B cell (primary cell): ENCODE data around the gene TEX35. TPM values are rescaled to one million over a fixed set of nuclear protein-coding genes. Genes with fewer than 3 reads are reported as not detected.

Experiments
- ATAC-seq: fragments of 200-7000 bp; cut with Tn5 transposase; one replicate; pipeline ENCODE4 v1.10.0; 2021; ENCODE audit warnings: low read depth, mild to moderate bottlenecking, moderate number of reproducible peaks, moderate library complexity
- CTCF ChIA-PET: fragments of 350-600 bp; sonication (Branson Sonifier 250); formaldehyde crosslinking; loops from one replicate; lab custom pipeline; 2021; ENCODE audit warnings: antibody characterized with exemption, inconsistent platforms; lab: Charles Lee
- POLR2A ChIA-PET: fragments of 350-600 bp; sonication (Branson Sonifier 250); formaldehyde crosslinking; loops from one replicate; lab custom pipeline; 2021; ENCODE audit warnings: antibody characterized with exemption; lab: Charles Lee
- DNase-seq: peaks from one replicate; pipeline ENCODE4 v3.0.0; 2013
- H2AFZ ChIP-seq: 2 replicates; pipeline ENCODE4 v1.6.1; 2012; ENCODE audit warnings: mild to moderate bottlenecking, low read depth, low read length; ENCODE audit not compliant: insufficient read depth, poor library complexity, severe bottlenecking
- H3K27ac ChIP-seq, 2 donors: 1 replicate in 1 of 2; 2 replicates in 1 of 2; pipeline ENCODE4 v1.5.1; 2012 to 2013; ENCODE audit warnings: low read length in 2 of 2, mild to moderate bottlenecking in 2 of 2, moderate library complexity in 1 of 2
- H3K27me3 ChIP-seq, 4 experiments: fragments of 200-600 bp in 1 of 4; sonication (generic) in 1 of 4; replicated peaks in 1 of 4; 1 replicate in 2 of 4; 2 replicates in 2 of 4; pipeline versions ENCODE4 v1.6.1 to v1.7.0; 2013 to 2016; ENCODE audit warnings: low read length in 3 of 4, mild to moderate bottlenecking in 2 of 4, mixed read lengths in 1 of 4, moderate library complexity in 1 of 4; ENCODE audit not compliant: insufficient read depth in 4 of 4, control insufficient read depth in 3 of 4; ENCODE audit errors: control extremely low read depth in 1 of 4
- H3K36me3 ChIP-seq, 2 experiments: replicated peaks in 1 of 2; 1 replicate in 1 of 2; 2 replicates in 1 of 2; pipeline versions ENCODE4 v1.6.1 to v1.7.1; 2013; ENCODE audit warnings: low read length in 1 of 2; ENCODE audit not compliant: insufficient read depth in 2 of 2, control insufficient read depth in 1 of 2; ENCODE audit errors: control extremely low read depth in 1 of 2, extremely low read depth in 1 of 2
- H3K4me1 ChIP-seq, 2 donors: fragments of 200-600 bp in 1 of 2; sonication (generic) in 1 of 2; 1 replicate in 1 of 2; 2 replicates in 1 of 2; pipeline versions ENCODE4 v1.5.1 to v1.6.1; 2013 to 2017; ENCODE audit warnings: low read length in 2 of 2; ENCODE audit not compliant: control insufficient read depth in 2 of 2, insufficient read depth in 2 of 2
- H3K4me2 ChIP-seq: replicated peaks from 2 replicates; pipeline ENCODE3; 2012; ENCODE audit warnings: mild to moderate bottlenecking, low read depth, low read length; ENCODE audit not compliant: poor library complexity, severe bottlenecking
- H3K4me3 ChIP-seq, 5 experiments: fragments of 200-600 bp in 1 of 5; sonication (generic) in 1 of 5; 1 replicate in 3 of 5; 2 replicates in 2 of 5; pipeline versions ENCODE4 v1.5.1 to v1.7.0; 2011 to 2016; ENCODE audit warnings: low read length in 4 of 5, mild to moderate bottlenecking in 4 of 5, low read depth in 2 of 5, control low read depth in 1 of 5, moderate library complexity in 1 of 5; ENCODE audit not compliant: insufficient read depth in 1 of 5; ENCODE audit errors: control extremely low read depth in 1 of 5, extremely low read depth in 1 of 5
- H3K79me2 ChIP-seq: fragments of 200-600 bp; sonication (generic); one replicate; pipeline ENCODE4 v1.6.0; 2016; ENCODE audit warnings: low read length; ENCODE audit not compliant: control insufficient read depth, insufficient read depth
- H3K9ac ChIP-seq: fragments of 200-600 bp; sonication (generic); 2 replicates; pipeline ENCODE4 v1.6.1; 2017; ENCODE audit warnings: mild to moderate bottlenecking, low read length, moderate library complexity
- H3K9me3 ChIP-seq, 3 donors: one replicate each; pipeline versions ENCODE4 v1.6.1 to v1.7.1; 2013; ENCODE audit warnings: low read length in 2 of 3; ENCODE audit not compliant: control insufficient read depth in 2 of 3, insufficient read depth in 1 of 3; ENCODE audit errors: control extremely low read depth in 1 of 3
- H4K20me1 ChIP-seq: 2 replicates; pipeline ENCODE4 v1.6.0; 2012; ENCODE audit warnings: mild to moderate bottlenecking, low read length; ENCODE audit not compliant: insufficient read depth, control insufficient read depth, poor library complexity, severe bottlenecking
- H3K27ac Mint-ChIP-seq: one replicate; pipeline ENCODE4 v1.8.0; 2021; ENCODE audit warnings: mixed read lengths
- H3K27me3 Mint-ChIP-seq: one replicate; pipeline ENCODE4 v1.8.0; 2021; ENCODE audit warnings: mixed read lengths
- H3K4me1 Mint-ChIP-seq: one replicate; pipeline ENCODE4 v1.8.0; 2021; ENCODE audit warnings: mixed read lengths
- H3K4me3 Mint-ChIP-seq: one replicate; pipeline ENCODE4 v1.8.0; 2021; ENCODE audit warnings: mixed read lengths
- H3K9me3 Mint-ChIP-seq: one replicate; pipeline ENCODE4 v1.8.0; 2022; ENCODE audit warnings: mixed read lengths; ENCODE audit not compliant: insufficient read depth
- EZH2 ChIP-seq: IDR thresholded peaks from 2 replicates; pipeline ENCODE4 v1.6.1; 2012; ENCODE audit warnings: borderline replicate concordance, low read depth, mild to moderate bottlenecking, moderate library complexity, low read length; ENCODE audit not compliant: insufficient read depth, poor library complexity, severe bottlenecking
- WGBS: methylation state at CpG from one replicate; pipeline ENCODE4 v1.1.5; 2013; ENCODE audit warnings: missing lambda C conversion rate; ENCODE audit not compliant: insufficient coverage; 5-methylcytosine and 5-hydroxymethylcytosine counted together
- intact Hi-C: fragments of 100-400 bp; cut with micrococcal nuclease; formaldehyde crosslinking; loops from one replicate; pipeline ENCODE4 v1.10.0; 2022
- polyA plus RNA-seq: library from polyadenylated mRNA; depleted of rRNA; stranded (reverse); fragments of >200 nt; gene quantifications from 2 replicates; pipeline ENCODE4 v1.2.3, GENCODE V29; 2012
- total RNA-seq, 2 donors: library from RNA; stranded (reverse); fragments of 120-200 nt in 1 of 2; gene quantifications; 1 replicate in 1 of 2; 2 replicates in 1 of 2; pipeline versions ENCODE4 v1.2.3 to v1.2.4, GENCODE V29; 2013 to 2022
- TF ChIP-seq, protein P1 (sequence below): fragments of 200-600 bp; IDR thresholded peaks from one replicate; pipeline ENCODE4 v1.8.0; 2022; ENCODE audit warnings: antibody characterized with exemption, mild to moderate bottlenecking

Gene TEX35
- total and polyA plus RNA-seq, 2 donors (not counting 1 experiment from before 2014, with no cell fraction given) = 0.09 TPM; not detected in 1

DNA sequence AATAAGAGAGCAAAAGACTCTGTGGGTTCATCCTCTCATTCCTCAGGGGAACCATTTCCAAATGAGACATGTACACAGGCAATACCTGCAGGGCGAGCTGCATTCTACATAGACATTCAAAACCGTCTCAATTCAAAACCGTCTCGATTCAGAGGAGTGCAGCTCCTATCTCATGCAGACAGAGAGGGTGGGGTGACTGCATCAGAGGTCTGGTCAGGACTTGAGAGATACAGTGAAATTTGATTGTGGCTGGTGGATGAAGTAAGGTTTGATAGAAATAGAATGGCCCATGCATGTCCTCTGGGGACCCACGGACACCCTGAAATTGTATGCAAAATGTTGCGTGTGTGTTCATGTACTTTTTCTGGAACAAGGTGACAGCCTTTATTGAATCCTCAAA lies 27.3 kb downstream of the TEX35 start:
- H3K9ac ChIP-seq = no peak overlapping the region
- POLR2A ChIA-PET = interaction anchor here (0.6 kb wide), 1 partner anchor 212 kb away, joined by 6 read pairs; no protein-coding TSS in a partner anchor

DNA sequence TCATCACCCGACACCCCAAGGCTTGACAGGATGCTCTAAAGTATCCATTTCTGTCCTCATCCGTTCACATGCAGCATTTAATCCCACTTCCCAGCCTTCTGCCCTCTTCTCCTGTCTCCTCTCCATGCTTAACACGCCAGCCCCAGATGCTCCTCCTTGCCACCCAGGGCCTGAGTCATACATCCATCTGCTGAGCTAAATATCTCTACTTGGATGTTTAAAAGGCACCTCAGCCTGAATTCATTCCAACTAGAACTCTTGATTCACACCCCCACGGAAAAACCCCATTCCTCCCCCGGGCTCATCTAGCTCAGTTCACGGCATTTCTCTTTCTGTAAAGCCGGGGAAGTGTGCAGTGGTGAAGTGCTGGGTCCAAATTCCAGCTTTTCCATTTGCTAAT lies 27.7 kb downstream of the TEX35 start:
- Histone ChIP-seq H3K9ac (no peak overlapping the region), H3K4me2 (no peak overlapping the region), H3K9me3 (no peaks in the 10 kb centered on the region), H3K4me1 (peaks cover 23 to 37% of the 10 kb centered on the region in 2 donors), H3K4me3 (no peak overlapping the region), H3K36me3 (peaks cover 2 to 12% of the 10 kb centered on the region in 2 experiments), H3K27me3 (no peaks in the 10 kb centered on the region), H3K27ac (no peak overlapping the region), H3K79me2 (peaks cover 35% of the 10 kb centered on the region), H2AFZ (no peak overlapping the region), H4K20me1 (no peaks in the 10 kb centered on the region)
- H3K27me3 Mint-ChIP-seq = no peaks in the 10 kb centered on the region
- DNase-seq = no peak
- CTCF ChIA-PET = interaction anchor here (1.0 to 18.9 kb wide), 5 partner anchors 8 to 462 kb away, joined by 3 to 594 read pairs (median 17); partner anchors contain the start of gene RALGPS2
- no peak for ATAC-seq
- H3K4me3 Mint-ChIP-seq = peak overlapping the region; percentile 38
- 94% methylated on average over 5 of the region's 7 CpGs for WGBS
- TF ChIP-seq EZH2 = no peak
- TF ChIP-seq, protein P1, sequence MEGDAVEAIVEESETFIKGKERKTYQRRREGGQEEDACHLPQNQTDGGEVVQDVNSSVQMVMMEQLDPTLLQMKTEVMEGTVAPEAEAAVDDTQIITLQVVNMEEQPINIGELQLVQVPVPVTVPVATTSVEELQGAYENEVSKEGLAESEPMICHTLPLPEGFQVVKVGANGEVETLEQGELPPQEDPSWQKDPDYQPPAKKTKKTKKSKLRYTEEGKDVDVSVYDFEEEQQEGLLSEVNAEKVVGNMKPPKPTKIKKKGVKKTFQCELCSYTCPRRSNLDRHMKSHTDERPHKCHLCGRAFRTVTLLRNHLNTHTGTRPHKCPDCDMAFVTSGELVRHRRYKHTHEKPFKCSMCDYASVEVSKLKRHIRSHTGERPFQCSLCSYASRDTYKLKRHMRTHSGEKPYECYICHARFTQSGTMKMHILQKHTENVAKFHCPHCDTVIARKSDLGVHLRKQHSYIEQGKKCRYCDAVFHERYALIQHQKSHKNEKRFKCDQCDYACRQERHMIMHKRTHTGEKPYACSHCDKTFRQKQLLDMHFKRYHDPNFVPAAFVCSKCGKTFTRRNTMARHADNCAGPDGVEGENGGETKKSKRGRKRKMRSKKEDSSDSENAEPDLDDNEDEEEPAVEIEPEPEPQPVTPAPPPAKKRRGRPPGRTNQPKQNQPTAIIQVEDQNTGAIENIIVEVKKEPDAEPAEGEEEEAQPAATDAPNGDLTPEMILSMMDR = no peak
- H3K27ac Mint-ChIP-seq = peak overlapping the region; percentile 63
- intact Hi-C loops = loop anchor here (5.0 kb wide), 2 partner anchors 327 to 357 kb away; no protein-coding TSS in a partner anchor
- H3K4me1 Mint-ChIP-seq = peaks cover 34% of the 10 kb centered on the region
- H3K9me3 Mint-ChIP-seq = no peaks in the 10 kb centered on the region
- POLR2A ChIA-PET = no interaction called here

More for the DNA sequence above, 27.3 kb downstream of the TEX35 start:
- Histone ChIP-seq H3K9me3 (no peaks in the 10 kb centered on the region), H3K4me3 (no peak overlapping the region), H4K20me1 (no peaks in the 10 kb centered on the region), H3K36me3 (peaks cover 0 to 8% of the 10 kb centered on the region in 2 experiments), H3K79me2 (peaks cover 31% of the 10 kb centered on the region), H3K27me3 (no peaks in the 10 kb centered on the region), H3K4me2 (no peak overlapping the region), H3K27ac (no peak overlapping the region), H2AFZ (no peak overlapping the region), H3K4me1 (peaks cover 18 to 32% of the 10 kb centered on the region in 2 donors)
- TF ChIP-seq, protein P1 = no peak
- no peak for TF ChIP-seq EZH2
- no peaks in the 10 kb centered on the region for H3K9me3 Mint-ChIP-seq
- H3K4me3 Mint-ChIP-seq = peak overlapping the region; percentile 34
- peak overlapping the region; percentile 63 for H3K27ac Mint-ChIP-seq
- ATAC-seq (no peak), DNase-seq (no peak)
- CTCF ChIA-PET = interaction anchor here (0.7 to 18.9 kb wide), 6 partner anchors 7 to 462 kb away, joined by 3 to 594 read pairs (median 3); no protein-coding TSS in a partner anchor
- H3K4me1 Mint-ChIP-seq = peaks cover 29% of the 10 kb centered on the region
- no peaks in the 10 kb centered on the region for H3K27me3 Mint-ChIP-seq
- intact Hi-C loops = loop anchor here (5.0 kb wide), 2 partner anchors 327 to 357 kb away; no protein-coding TSS in a partner anchor
- 86% methylated on average over 4 of the region's 6 CpGs for WGBS
